Type B pancreatic cell (in vitro differentiated cells): Measurements from ENCODE around the gene PFKFB3. TPM values are rescaled to one million over a fixed set of nuclear protein-coding genes. Genes with fewer than 3 reads are reported as not detected.

Source experiments
- DNase-seq: peaks from one replicate; pipeline ENCODE4 v3.0.0; 2021; ENCODE audit warnings: mixed read lengths; ENCODE audit not compliant: unreplicated experiment; ENCODE audit errors: extremely low spot score
- H3K27ac Mint-ChIP-seq: 2 replicates; pipeline ENCODE4 v1.8.0; 2021; ENCODE audit warnings: mild to moderate bottlenecking, mixed read lengths
- H3K27me3 Mint-ChIP-seq: 2 replicates; pipeline ENCODE4 v1.8.0; 2021; ENCODE audit warnings: mixed read lengths
- H3K36me3 Mint-ChIP-seq: 2 replicates; pipeline ENCODE4 v1.8.0; 2021; ENCODE audit warnings: mixed read lengths
- H3K4me1 Mint-ChIP-seq: one replicate; pipeline ENCODE4 v1.8.0; 2021; ENCODE audit warnings: mixed read lengths; ENCODE audit not compliant: unreplicated experiment
- H3K4me3 Mint-ChIP-seq: 2 replicates; pipeline ENCODE4 v1.8.0; 2021; ENCODE audit warnings: mild to moderate bottlenecking, mixed read lengths
- H3K9me3 Mint-ChIP-seq: 2 replicates; pipeline ENCODE4 v1.8.0; 2021; ENCODE audit warnings: mixed read lengths
- total RNA-seq: library from RNA; stranded (reverse); gene quantifications from 2 replicates; pipeline ENCODE4 v1.2.1, GENCODE V29; 2021; ENCODE audit warnings: low replicate concordance
- TF ChIP-seq, protein P1 (sequence below): fragments of 200-600 bp; sonication (generic); conservative IDR thresholded peaks from 2 replicates; pipeline ENCODE4 v1.5.0; 2021; ENCODE audit warnings: antibody characterized with exemption, mild to moderate bottlenecking

The PFKFB3 gene
- total RNA-seq, 1 donor from 2014 or later: 30.2 TPM

DNA sequence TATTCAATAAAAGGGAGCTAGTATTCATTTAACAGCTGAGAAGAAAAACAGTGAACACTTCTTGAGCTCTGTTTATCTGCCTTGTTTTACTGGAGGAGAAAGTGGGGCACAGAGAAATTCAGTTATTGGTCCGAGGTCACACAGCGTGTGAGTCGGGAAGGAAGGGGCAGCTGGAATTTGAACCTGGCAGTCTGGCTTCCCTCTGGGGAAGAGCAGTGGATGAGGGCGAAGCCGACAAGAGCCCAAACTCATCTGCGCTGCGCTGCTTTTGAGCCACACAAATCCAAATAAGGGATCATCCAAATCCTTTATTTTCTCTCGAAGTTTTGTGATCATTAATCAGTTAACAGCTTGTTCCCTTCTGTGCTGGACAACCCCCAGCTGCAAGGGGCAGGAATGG lies 23.7 kb upstream of the PFKFB3 start:
- Mint-ChIP-seq H3K27me3 (no peaks in the 10 kb centered on the region), H3K4me1 (no peaks in the 10 kb centered on the region), H3K36me3 (peaks cover 4% of the 10 kb centered on the region), H3K27ac (no peak overlapping the region), H3K9me3 (no peaks in the 10 kb centered on the region), H3K4me3 (no peak overlapping the region)
- DNase-seq: no peak
- TF ChIP-seq, protein P1, sequence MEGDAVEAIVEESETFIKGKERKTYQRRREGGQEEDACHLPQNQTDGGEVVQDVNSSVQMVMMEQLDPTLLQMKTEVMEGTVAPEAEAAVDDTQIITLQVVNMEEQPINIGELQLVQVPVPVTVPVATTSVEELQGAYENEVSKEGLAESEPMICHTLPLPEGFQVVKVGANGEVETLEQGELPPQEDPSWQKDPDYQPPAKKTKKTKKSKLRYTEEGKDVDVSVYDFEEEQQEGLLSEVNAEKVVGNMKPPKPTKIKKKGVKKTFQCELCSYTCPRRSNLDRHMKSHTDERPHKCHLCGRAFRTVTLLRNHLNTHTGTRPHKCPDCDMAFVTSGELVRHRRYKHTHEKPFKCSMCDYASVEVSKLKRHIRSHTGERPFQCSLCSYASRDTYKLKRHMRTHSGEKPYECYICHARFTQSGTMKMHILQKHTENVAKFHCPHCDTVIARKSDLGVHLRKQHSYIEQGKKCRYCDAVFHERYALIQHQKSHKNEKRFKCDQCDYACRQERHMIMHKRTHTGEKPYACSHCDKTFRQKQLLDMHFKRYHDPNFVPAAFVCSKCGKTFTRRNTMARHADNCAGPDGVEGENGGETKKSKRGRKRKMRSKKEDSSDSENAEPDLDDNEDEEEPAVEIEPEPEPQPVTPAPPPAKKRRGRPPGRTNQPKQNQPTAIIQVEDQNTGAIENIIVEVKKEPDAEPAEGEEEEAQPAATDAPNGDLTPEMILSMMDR: no peak

DNA sequence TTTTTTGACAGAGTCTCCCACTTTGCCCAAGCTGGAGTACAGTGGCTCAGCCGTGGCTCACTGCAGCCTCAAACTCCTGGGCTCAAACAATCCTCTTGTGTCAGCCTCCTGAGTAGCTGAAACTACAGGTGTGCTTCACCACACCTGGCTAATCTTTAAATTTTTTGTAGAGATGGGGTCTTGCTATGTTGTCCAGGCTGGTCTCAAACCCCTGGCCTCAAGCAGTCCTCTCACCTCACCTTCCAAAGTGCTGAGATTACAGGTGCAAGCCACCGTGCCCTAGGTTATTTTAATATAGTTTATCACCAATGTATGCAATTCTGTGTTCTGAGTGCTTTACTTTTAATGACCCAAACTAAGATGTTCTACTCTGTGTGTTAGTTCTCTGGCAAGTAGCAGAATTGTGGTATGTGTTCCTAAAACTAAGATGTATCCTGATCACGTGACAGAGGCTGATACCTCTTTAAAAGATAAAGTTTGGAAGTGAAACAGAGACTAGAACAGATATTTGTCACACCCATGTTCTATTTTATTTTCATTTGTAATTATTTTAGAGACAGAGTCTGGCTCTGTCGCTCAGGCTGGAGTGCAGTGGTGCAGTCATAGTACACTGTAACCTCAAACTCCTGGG lies 22.1 kb upstream of the PFKFB3 start:
- no peak overlapping the region for H3K4me3 Mint-ChIP-seq
- no peaks in the 10 kb centered on the region for H3K27me3 Mint-ChIP-seq
- DNase-seq: no peak
- no peaks in the 10 kb centered on the region for H3K9me3 Mint-ChIP-seq
- TF ChIP-seq, protein P1: no peak
- H3K27ac Mint-ChIP-seq: no peak overlapping the region
- peaks cover 3% of the 10 kb centered on the region for H3K36me3 Mint-ChIP-seq
- peaks cover 4% of the 10 kb centered on the region for H3K4me1 Mint-ChIP-seq

DNA sequence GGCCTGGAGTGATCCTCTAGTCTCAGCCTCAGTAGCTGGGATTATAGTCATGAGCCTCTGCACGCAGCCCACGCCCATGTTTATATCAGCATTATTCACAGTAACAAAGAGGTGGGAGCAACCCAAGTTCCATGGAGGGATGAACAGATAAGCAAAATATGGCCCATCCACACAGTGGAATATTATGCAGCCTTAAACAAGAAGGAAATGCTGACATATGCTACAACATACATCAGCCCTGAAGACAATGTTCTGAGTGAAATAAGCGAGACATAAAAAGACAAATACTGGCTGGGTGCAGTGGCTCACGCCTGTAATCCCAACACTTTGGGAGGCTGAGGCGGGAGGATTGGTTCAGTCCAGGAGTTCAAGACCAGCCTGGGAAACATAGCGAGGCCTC lies 21.5 kb upstream of the PFKFB3 start:
- H3K36me3 Mint-ChIP-seq: no peaks in the 10 kb centered on the region
- H3K27me3 Mint-ChIP-seq: no peaks in the 10 kb centered on the region
- H3K4me3 Mint-ChIP-seq: no peak overlapping the region
- H3K9me3 Mint-ChIP-seq: no peaks in the 10 kb centered on the region
- DNase-seq: no peak
- peaks cover 4% of the 10 kb centered on the region for H3K4me1 Mint-ChIP-seq
- TF ChIP-seq, protein P1: no peak
- H3K27ac Mint-ChIP-seq: no peak overlapping the region

DNA sequence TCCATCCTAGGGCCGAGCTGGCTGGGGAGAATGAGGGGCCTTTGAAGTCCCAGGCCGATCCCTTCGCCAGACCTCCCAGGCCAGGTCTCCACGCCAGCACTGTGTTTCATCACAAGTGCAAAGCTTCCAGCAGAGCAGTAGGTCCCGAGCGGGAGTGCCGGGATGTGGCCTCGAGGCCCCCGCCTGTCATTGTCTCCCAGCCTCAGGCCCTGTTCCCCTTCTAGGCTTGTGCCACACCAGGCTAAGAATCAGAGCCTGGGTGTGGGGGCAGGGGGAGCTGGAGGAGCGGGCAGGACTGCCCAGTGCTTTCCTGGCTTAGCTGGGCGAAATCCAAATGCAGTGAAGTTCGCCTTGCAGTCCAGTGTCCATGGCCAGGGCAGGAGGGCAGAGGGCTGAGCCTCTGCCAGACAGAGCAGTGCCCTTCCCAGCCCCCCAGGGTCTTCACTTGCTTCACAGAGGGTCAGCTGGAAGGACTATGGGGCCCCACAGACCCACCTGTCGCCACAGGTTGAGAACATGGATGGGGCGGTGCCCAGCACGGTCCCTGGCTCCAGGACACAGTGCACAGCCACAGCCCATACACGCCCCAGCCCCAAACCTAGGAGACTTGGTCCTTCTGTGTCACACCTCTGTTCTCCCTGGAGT lies 20.2 kb upstream of the PFKFB3 start:
- DNase-seq: no peak
- TF ChIP-seq, protein P1: no peak
- H3K4me1 Mint-ChIP-seq: peaks cover 4% of the 10 kb centered on the region
- no peaks in the 10 kb centered on the region for H3K27me3 Mint-ChIP-seq
- no peaks in the 10 kb centered on the region for H3K36me3 Mint-ChIP-seq
- H3K4me3 Mint-ChIP-seq: no peak overlapping the region
- no peaks in the 10 kb centered on the region for H3K9me3 Mint-ChIP-seq
- no peak overlapping the region for H3K27ac Mint-ChIP-seq

DNA sequence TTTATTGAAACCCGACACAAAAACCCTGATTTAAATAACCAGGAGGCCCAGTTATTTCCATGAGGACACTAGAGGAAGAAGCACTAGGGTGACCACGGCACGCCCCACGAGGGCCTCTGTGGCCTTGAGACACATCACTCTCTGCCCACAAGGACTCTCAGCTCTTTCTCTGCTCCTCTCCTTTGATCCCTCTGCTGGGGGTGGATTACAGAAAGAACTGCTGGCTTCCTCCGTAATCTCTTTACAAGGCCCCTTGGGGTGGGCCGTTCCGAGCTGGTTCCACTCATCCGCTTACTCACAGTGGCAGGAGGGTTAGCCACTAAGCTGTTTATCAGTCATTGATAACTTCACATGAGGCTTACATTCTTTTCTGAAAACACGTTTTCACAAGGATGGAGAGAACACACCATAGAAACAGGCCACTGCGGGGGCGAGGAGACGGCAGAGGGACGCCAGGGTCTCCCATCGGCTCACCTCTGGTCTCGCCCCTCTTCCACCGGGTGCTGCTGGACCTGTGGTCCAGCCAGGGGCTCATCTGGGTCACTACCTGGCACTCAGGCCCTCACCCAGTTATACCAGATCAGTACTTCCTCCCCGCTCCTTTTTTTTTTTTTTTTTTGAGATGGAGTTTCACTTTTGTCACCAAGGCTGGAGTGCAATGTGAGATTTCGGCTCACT lies 17.6 kb upstream of the PFKFB3 start:
- Mint-ChIP-seq H3K4me1 (peaks cover 4% of the 10 kb centered on the region), H3K9me3 (no peaks in the 10 kb centered on the region), H3K4me3 (no peak overlapping the region), H3K27ac (no peak overlapping the region), H3K36me3 (no peaks in the 10 kb centered on the region), H3K27me3 (no peaks in the 10 kb centered on the region)
- DNase-seq: no peak
- TF ChIP-seq, protein P1: no peak
